SH-SY5Y (cell line): ENCODE data around the gene UST.

ENCODE experiments used
- GATA2 ChIP-seq: IDR thresholded peaks from 2 replicates; pipeline ENCODE4 v1.6.1; 2011; ENCODE audit warnings: mild to moderate bottlenecking, low read depth, low read length
- GATA3 ChIP-seq: IDR thresholded peaks from 2 replicates; pipeline ENCODE4 v1.6.1; 2011; ENCODE audit warnings: low read depth, mild to moderate bottlenecking, low read length, moderate library complexity

DNA sequence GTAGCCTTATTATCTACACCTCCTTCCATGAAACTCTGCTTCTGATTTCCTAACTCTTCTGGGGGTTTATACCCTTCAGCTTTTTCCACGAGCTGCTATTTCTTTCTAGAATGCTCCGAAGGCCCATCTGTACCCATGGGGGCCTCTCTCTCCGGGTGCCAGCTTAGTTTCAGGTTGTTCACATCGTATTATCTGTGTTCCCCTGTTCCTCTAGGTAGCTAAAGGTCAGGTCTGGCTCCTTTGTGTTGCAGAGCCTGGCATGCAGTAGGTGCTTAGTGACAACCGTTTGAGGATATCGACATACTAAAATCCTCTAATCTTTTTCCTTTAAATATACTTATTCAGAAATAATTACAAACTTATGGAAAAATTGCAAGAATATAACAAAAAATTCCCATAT, 73.0 kb downstream of the UST start:
- TF ChIP-seq GATA3: no peak
- TF ChIP-seq GATA2: no peak
